Lower leg skin (tissue), 3 donors: ENCODE data around the gene TMEM151A.

Experiments used
- CTCF ChIP-seq, 3 donors: fragments of 450-650 bp; IDR thresholded peaks; one replicate each; pipeline ENCODE4 v1.5.1; 2016; ENCODE audit warnings: antibody characterized with exemption in 3 of 3, mild to moderate bottlenecking in 3 of 3, moderate library complexity in 2 of 3
- POLR2A ChIP-seq, 2 donors: fragments of 450-650 bp; IDR thresholded peaks; one replicate each; pipeline ENCODE4 v1.6.1; 2016 to 2017; ENCODE audit warnings: antibody characterized with exemption in 2 of 2, mild to moderate bottlenecking in 1 of 2, moderate library complexity in 1 of 2

DNA sequence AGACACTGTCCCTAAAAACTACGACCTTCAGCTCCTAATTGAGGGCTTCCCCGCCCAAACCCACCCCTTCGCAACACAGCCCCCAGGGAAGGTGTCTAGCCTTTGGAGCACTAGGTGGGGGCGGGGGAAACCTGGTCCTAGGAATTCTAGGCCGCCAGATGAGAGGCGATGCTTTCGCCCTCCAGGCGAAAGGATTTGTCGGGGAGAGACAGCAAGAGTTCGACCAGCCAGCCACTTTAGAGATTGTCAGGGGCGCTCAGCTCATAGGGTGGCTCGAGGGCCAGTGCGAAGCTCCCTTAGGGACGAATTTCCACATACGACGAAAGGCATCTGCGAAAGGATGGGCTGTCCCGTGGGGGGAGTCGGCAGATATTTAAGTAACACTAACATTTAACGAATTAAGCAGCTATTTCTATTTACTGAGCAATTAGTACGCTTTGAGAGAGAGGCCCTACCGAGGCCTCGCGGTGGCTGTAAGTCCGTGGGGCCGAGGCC, 19.8 kb downstream of the TMEM151A start:
- TF ChIP-seq CTCF (IDR thresholded peaks at IDR 0.05) (no peak), POLR2A (IDR thresholded peaks at IDR 0.05) (no peak)
